SJSA1 (cell line): ENCODE results near the gene ACOT7. TPM values are rescaled to one million over a fixed set of nuclear protein-coding genes. Genes with fewer than 3 reads are reported as not detected.
"Not testable (repeated sequence)": the region's sequence is repeated elsewhere in the genome, so short reads cannot be mapped to it uniquely, and the experiment has no call there.

Source experiments
- DNase-seq, 2 experiments: peaks; one replicate each; pipeline ENCODE4 v3.0.0-alpha.2; 2015 to 2020; ENCODE audit warnings: low spot score in 2 of 2, low read depth in 1 of 2
- H3K27ac ChIP-seq: fragments of 250-450 bp; sonication (Bioruptor Pico); 2 replicates; pipeline ENCODE4 v1.5.1; 2020; ENCODE audit warnings: mild to moderate bottlenecking, moderate library complexity
- H3K27me3 ChIP-seq: fragments of 250-450 bp; sonication (Bioruptor Pico); replicated peaks from 2 replicates; pipeline ENCODE4 v1.5.1; 2020; ENCODE audit warnings: mild to moderate bottlenecking, moderate library complexity
- H3K36me3 ChIP-seq: fragments of 250-450 bp; sonication (Bioruptor Pico); 2 replicates; pipeline ENCODE4 v1.5.1; 2020; ENCODE audit warnings: mild to moderate bottlenecking
- H3K4me1 ChIP-seq: fragments of 250-450 bp; sonication (Bioruptor Pico); replicated peaks from 2 replicates; pipeline ENCODE4 v1.6.1; 2021; ENCODE audit warnings: mild to moderate bottlenecking
- H3K4me3 ChIP-seq: fragments of 250-450 bp; sonication (Bioruptor Pico); 2 replicates; pipeline ENCODE4 v1.5.1; 2020; ENCODE audit warnings: mild to moderate bottlenecking
- H3K9me3 ChIP-seq: fragments of 250-450 bp; sonication (Bioruptor Pico); replicated peaks from 2 replicates; pipeline ENCODE4 v1.5.1; 2020; ENCODE audit warnings: mild to moderate bottlenecking
- total RNA-seq: library from RNA; depleted of rRNA; stranded (reverse); fragments of >200 nt; shearing (Covaris generic); gene quantifications from 2 replicates; pipeline ENCODE4 v1.2.3, GENCODE V29; 2014

Gene ACOT7
- total RNA-seq, 1 experiment from 2014 or later = 33.9 TPM

GRCh38 chr1:6397844-6398441, 4.4 kb upstream of the ACOT7 start:
- Histone ChIP-seq H3K4me3 (no peak overlapping the region), H3K9me3 (no peaks in the 10 kb centered on the region), H3K4me1 (peaks cover 5% of the 10 kb centered on the region), H3K27me3 (0 out of 2 replicates have a peak, but pooled peaks cover 3% of the 10 kb centered on the region), H3K36me3 (peaks cover 3% of the 10 kb centered on the region), H3K27ac (no peak overlapping the region)
- no peak for DNase-seq

- no peak for DNase-seq
- Histone ChIP-seq H3K36me3 (peaks cover 3% of the 10 kb centered on the region), H3K27me3 (no peaks in the 10 kb centered on the region), H3K27ac (no peak overlapping the region), H3K9me3 (no peaks in the 10 kb centered on the region), H3K4me3 (no peak overlapping the region), H3K4me1 (peaks cover 13% of the 10 kb centered on the region)
Observed at GRCh38 chr1:6396998-6397397, 3.4 kb upstream of the ACOT7 start.

GRCh38 chr1:6395781-6396244, 2.2 kb upstream of the ACOT7 start:
- not testable (repeated sequence) for H3K27ac ChIP-seq, H3K36me3 ChIP-seq, DNase-seq, H3K27me3 ChIP-seq, H3K9me3 ChIP-seq, H3K4me3 ChIP-seq
- peaks cover 15% of the 10 kb centered on the region for H3K4me1 ChIP-seq

- not testable (repeated sequence) for H3K36me3 ChIP-seq, H3K27ac ChIP-seq, H3K27me3 ChIP-seq, H3K4me3 ChIP-seq, H3K9me3 ChIP-seq, DNase-seq
- peaks cover 15% of the 10 kb centered on the region for H3K4me1 ChIP-seq
Observed at GRCh38 chr1:6395130-6395529, 1.6 kb upstream of the ACOT7 start.

- no peaks in the 10 kb centered on the region for H3K9me3 ChIP-seq
- peak overlapping the region; percentile 97 for H3K4me3 ChIP-seq
- H3K27me3 ChIP-seq = no peaks in the 10 kb centered on the region
- H3K4me1 ChIP-seq = peaks cover 15% of the 10 kb centered on the region
- H3K27ac ChIP-seq = peak overlapping the region; percentile 100
- peaks cover 3% of the 10 kb centered on the region for H3K36me3 ChIP-seq
- DNase-seq = no peak
Observed at GRCh38 chr1:6392809-6393399, 663 bp downstream of the ACOT7 start.

- peaks cover 15% of the 10 kb centered on the region for H3K4me1 ChIP-seq
- no peaks in the 10 kb centered on the region for H3K9me3 ChIP-seq
- peak overlapping the region; percentile 97 for H3K4me3 ChIP-seq
- H3K36me3 ChIP-seq = peaks cover 3% of the 10 kb centered on the region
- peak in 1 of 2 experiments; percentile 14 for DNase-seq
- H3K27ac ChIP-seq = no peak overlapping the region
- no peaks in the 10 kb centered on the region for H3K27me3 ChIP-seq
Observed at GRCh38 chr1:6391951-6392808, 1.4 kb downstream of the ACOT7 start.

GRCh38 chr1:6389971-6390370, 3.6 kb downstream of the ACOT7 start:
- Histone ChIP-seq H3K27ac (no peak overlapping the region), H3K9me3 (no peaks in the 10 kb centered on the region), H3K4me1 (peaks cover 30% of the 10 kb centered on the region), H3K27me3 (no peaks in the 10 kb centered on the region), H3K4me3 (no peak overlapping the region), H3K36me3 (peaks cover 3% of the 10 kb centered on the region)
- DNase-seq = no peak

- Histone ChIP-seq H3K4me3 (no peak overlapping the region), H3K36me3 (no peaks in the 10 kb centered on the region), H3K4me1 (peaks cover 15% of the 10 kb centered on the region), H3K9me3 (no peaks in the 10 kb centered on the region), H3K27me3 (no peaks in the 10 kb centered on the region), H3K27ac (no peak overlapping the region)
- DNase-seq = peak in 1 of 2 experiments; percentile 17
Observed at GRCh38 chr1:6386371-6386949, 7.1 kb downstream of the ACOT7 start.

- Histone ChIP-seq H3K4me1 (peaks cover 15% of the 10 kb centered on the region), H3K27me3 (no peaks in the 10 kb centered on the region), H3K36me3 (no peaks in the 10 kb centered on the region), H3K27ac (no peak overlapping the region), H3K4me3 (no peak overlapping the region), H3K9me3 (no peaks in the 10 kb centered on the region)
- DNase-seq = peak; percentile 21 to 67
Observed at GRCh38 chr1:6385488-6386191, 7.9 kb downstream of the ACOT7 start.

GRCh38 chr1:6384962-6385361, 8.6 kb downstream of the ACOT7 start:
- no peak overlapping the region for H3K4me3 ChIP-seq
- no peak overlapping the region for H3K27ac ChIP-seq
- no peak for DNase-seq

GRCh38 chr1:6384135-6384534, 9.4 kb downstream of the ACOT7 start:
- Histone ChIP-seq H3K27me3 (no peaks in the 10 kb centered on the region), H3K4me1 (peaks cover 15% of the 10 kb centered on the region), H3K36me3 (no peaks in the 10 kb centered on the region), H3K27ac (no peak overlapping the region), H3K9me3 (no peaks in the 10 kb centered on the region), H3K4me3 (no peak overlapping the region)
- no peak for DNase-seq

More at GRCh38 chr1:6384962-6385361, 8.6 kb downstream of the ACOT7 start:
- Histone ChIP-seq H3K36me3 (no peaks in the 10 kb centered on the region), H3K9me3 (no peaks in the 10 kb centered on the region), H3K4me1 (peaks cover 15% of the 10 kb centered on the region), H3K27me3 (no peaks in the 10 kb centered on the region)

GRCh38 chr1:6380037-6380436, 13.5 kb downstream of the ACOT7 start:
- no peaks in the 10 kb centered on the region for H3K27me3 ChIP-seq
- no peaks in the 10 kb centered on the region for H3K4me1 ChIP-seq
- H3K36me3 ChIP-seq = no peaks in the 10 kb centered on the region
- no peak overlapping the region for H3K4me3 ChIP-seq
- no peaks in the 10 kb centered on the region for H3K9me3 ChIP-seq
- H3K27ac ChIP-seq = no peak overlapping the region
- DNase-seq = no peak

- H3K36me3 ChIP-seq = no peaks in the 10 kb centered on the region
- no peak for DNase-seq
- H3K9me3 ChIP-seq = no peaks in the 10 kb centered on the region
- no peaks in the 10 kb centered on the region for H3K27me3 ChIP-seq
- H3K4me3 ChIP-seq = no peak overlapping the region
- no peaks in the 10 kb centered on the region for H3K4me1 ChIP-seq
- H3K27ac ChIP-seq = no peak overlapping the region
Observed at GRCh38 chr1:6378096-6378746, 15.3 kb downstream of the ACOT7 start.
